B cell (primary cell): ENCODE results near the gene EML6.

Experiments
- CTCF ChIP-seq: fragments of 200-600 bp; IDR thresholded peaks from one replicate; pipeline ENCODE4 v1.8.0; 2022; ENCODE audit warnings: antibody characterized with exemption, mild to moderate bottlenecking
- EZH2 ChIP-seq: IDR thresholded peaks from 2 replicates; pipeline ENCODE4 v1.6.1; 2012; ENCODE audit warnings: borderline replicate concordance, low read depth, mild to moderate bottlenecking, moderate library complexity, low read length; ENCODE audit not compliant: insufficient read depth, poor library complexity, severe bottlenecking

GRCh38 chr2:54967269-54967668 is 243.8 kb downstream of the EML6 start:
- TF ChIP-seq CTCF (no peak), EZH2 (no peak)
